ENCODE results near the gene CTNNA2. TPM values are rescaled to one million over a fixed set of nuclear protein-coding genes. Genes with fewer than 3 reads are reported as not detected.

The CTNNA2 gene
- total RNA-seq, 1 experiment from 2014 or later = not detected

DNA sequence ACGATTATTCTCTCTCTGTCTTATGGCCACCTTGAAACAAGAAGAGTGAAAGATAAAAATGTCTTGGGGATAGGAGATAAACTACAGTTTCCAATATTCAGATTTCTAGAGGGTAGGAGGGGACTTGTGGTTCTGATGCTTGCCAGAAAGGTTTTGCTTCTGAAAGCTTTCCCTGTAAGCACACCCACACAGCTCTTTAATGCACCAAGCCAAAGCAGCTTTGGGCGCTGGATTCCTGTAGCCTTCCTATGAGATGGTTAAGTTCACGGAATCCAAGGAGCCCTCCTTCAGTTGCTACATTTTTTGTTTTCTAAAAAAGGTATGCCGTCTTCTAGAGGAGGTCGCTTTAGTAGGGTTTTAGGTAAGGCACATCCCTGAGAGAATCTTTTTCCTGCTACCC lies 786.8 kb downstream of the CTNNA2 start:
- H3K4me3 ChIP-seq = no peak overlapping the region
- no peak for TF ChIP-seq EZH2 (IDR thresholded peaks at IDR 0.05; ENCODE audit: low read depth)
- TF ChIP-seq, protein P1, sequence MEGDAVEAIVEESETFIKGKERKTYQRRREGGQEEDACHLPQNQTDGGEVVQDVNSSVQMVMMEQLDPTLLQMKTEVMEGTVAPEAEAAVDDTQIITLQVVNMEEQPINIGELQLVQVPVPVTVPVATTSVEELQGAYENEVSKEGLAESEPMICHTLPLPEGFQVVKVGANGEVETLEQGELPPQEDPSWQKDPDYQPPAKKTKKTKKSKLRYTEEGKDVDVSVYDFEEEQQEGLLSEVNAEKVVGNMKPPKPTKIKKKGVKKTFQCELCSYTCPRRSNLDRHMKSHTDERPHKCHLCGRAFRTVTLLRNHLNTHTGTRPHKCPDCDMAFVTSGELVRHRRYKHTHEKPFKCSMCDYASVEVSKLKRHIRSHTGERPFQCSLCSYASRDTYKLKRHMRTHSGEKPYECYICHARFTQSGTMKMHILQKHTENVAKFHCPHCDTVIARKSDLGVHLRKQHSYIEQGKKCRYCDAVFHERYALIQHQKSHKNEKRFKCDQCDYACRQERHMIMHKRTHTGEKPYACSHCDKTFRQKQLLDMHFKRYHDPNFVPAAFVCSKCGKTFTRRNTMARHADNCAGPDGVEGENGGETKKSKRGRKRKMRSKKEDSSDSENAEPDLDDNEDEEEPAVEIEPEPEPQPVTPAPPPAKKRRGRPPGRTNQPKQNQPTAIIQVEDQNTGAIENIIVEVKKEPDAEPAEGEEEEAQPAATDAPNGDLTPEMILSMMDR (conservative IDR thresholded peaks at IDR 0.05) = no peak
- intact Hi-C loops (cut with micrococcal nuclease; ENCODE audit: unreplicated experiment) = no loop called here
- no peaks in the 10 kb centered on the region for H3K9me2 ChIP-seq (ENCODE audit: insufficient read depth)
- no peak overlapping the region for H3K27ac ChIP-seq
- no peaks in the 10 kb centered on the region for H3K4me1 ChIP-seq (replicated peaks; ENCODE audit: insufficient read depth)
- no peak overlapping the region for H2AFZ ChIP-seq
- H4K20me1 ChIP-seq (ENCODE audit: insufficient read depth) = no peaks in the 10 kb centered on the region
- no peak for DNase-seq
- H3K4me2 ChIP-seq = no peak overlapping the region
- H3F3A ChIP-seq (ENCODE audit: insufficient read depth, low read depth) = no peaks in the 10 kb centered on the region
- H3K79me2 ChIP-seq (ENCODE audit: low read depth) = no peaks in the 10 kb centered on the region
- H3K9me3 ChIP-seq (ENCODE audit: insufficient read depth, low read depth) = no peaks in the 10 kb centered on the region
- peaks cover 7% of the 10 kb centered on the region for H3K27me3 ChIP-seq (ENCODE audit: insufficient read depth, low read depth)
- CTCF ChIA-PET = no interaction called here
- POLR2A ChIA-PET (ENCODE audit: unreplicated experiment) = no interaction called here
- no peaks in the 10 kb centered on the region for H3K36me3 ChIP-seq (ENCODE audit: low read depth)
- no TSS peak for BruUV-seq (replicated peaks)

DNA sequence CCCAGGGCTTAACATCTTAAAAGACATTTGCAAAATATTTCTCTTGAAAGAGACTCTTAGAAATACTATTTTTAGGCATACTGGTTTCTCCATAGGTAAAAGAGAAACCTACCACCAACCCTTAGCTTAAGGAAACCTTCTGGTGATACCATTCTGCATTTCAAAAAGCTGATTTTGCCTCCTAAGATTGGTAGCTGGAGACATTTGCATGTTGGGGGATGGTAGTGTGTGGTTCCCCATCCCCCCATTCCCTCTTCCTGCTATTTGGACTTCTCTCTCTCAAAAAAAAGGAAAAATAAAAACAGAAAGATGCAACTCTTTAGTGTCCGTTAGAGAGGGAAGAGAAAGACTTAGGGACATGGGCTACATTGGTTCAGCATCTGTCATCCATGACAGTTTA lies 787.5 kb downstream of the CTNNA2 start:
- no peaks in the 10 kb centered on the region for H3K79me2 ChIP-seq (ENCODE audit: low read depth)
- DNase-seq = no peak
- no peak overlapping the region for H3K27ac ChIP-seq
- no peaks in the 10 kb centered on the region for H3K9me2 ChIP-seq (ENCODE audit: insufficient read depth)
- H3K36me3 ChIP-seq (ENCODE audit: low read depth) = no peaks in the 10 kb centered on the region
- no peak overlapping the region for H3K4me2 ChIP-seq
- H4K20me1 ChIP-seq (ENCODE audit: insufficient read depth) = no peaks in the 10 kb centered on the region
- H3K9me3 ChIP-seq (ENCODE audit: insufficient read depth, low read depth) = no peaks in the 10 kb centered on the region
- TF ChIP-seq EZH2 (IDR thresholded peaks at IDR 0.05; ENCODE audit: low read depth) = no peak
- TF ChIP-seq, protein P1 (conservative IDR thresholded peaks at IDR 0.05) = no peak
- H3F3A ChIP-seq (ENCODE audit: insufficient read depth, low read depth) = no peaks in the 10 kb centered on the region
- intact Hi-C loops (cut with micrococcal nuclease; ENCODE audit: unreplicated experiment) = no loop called here
- ChIA-PET CTCF (no interaction called here), POLR2A (ENCODE audit: unreplicated experiment) (no interaction called here)
- H3K4me1 ChIP-seq (replicated peaks; ENCODE audit: insufficient read depth) = no peaks in the 10 kb centered on the region
- peaks cover 7% of the 10 kb centered on the region for H3K27me3 ChIP-seq (ENCODE audit: insufficient read depth, low read depth)
- BruUV-seq (replicated peaks) = no TSS peak
- no peak overlapping the region for H2AFZ ChIP-seq
- H3K4me3 ChIP-seq = no peak overlapping the region

GRCh38 chr2:80300954-80301353 lies 788.1 kb downstream of the CTNNA2 start:
- Histone ChIP-seq H3K79me2 (ENCODE audit: low read depth) (no peaks in the 10 kb centered on the region), H3F3A (ENCODE audit: insufficient read depth, low read depth) (no peaks in the 10 kb centered on the region), H3K4me3 (no peak overlapping the region), H3K27me3 (ENCODE audit: insufficient read depth, low read depth) (peaks cover 7% of the 10 kb centered on the region), H3K9me3 (ENCODE audit: insufficient read depth, low read depth) (no peaks in the 10 kb centered on the region), H3K27ac (no peak overlapping the region), H3K4me1 (replicated peaks; ENCODE audit: insufficient read depth) (no peaks in the 10 kb centered on the region), H2AFZ (no peak overlapping the region), H3K36me3 (ENCODE audit: low read depth) (no peaks in the 10 kb centered on the region), H4K20me1 (ENCODE audit: insufficient read depth) (no peaks in the 10 kb centered on the region), H3K4me2 (no peak overlapping the region), H3K9me2 (ENCODE audit: insufficient read depth) (no peaks in the 10 kb centered on the region)
- POLR2A ChIA-PET (ENCODE audit: unreplicated experiment) = no interaction called here
- CTCF ChIA-PET = no interaction called here
- TF ChIP-seq, protein P1 (conservative IDR thresholded peaks at IDR 0.05) = no peak
- TF ChIP-seq EZH2 (IDR thresholded peaks at IDR 0.05; ENCODE audit: low read depth) = no peak
- intact Hi-C loops (cut with micrococcal nuclease; ENCODE audit: unreplicated experiment) = no loop called here
- no TSS peak for BruUV-seq (replicated peaks)
- DNase-seq = no peak

Data from PC-9 (cell line).